Left forelimb (tissue), 1 donor: ENCODE results near the gene CTTNBP2NL.
"Not testable (repeated sequence)": the region's sequence is repeated elsewhere in the genome, so short reads cannot be mapped to it uniquely, and the experiment has no call there.

Experiments used
- DNase-seq: peaks from one replicate; pipeline ENCODE4 v3.0.0-alpha.2; 2018; ENCODE audit warnings: low spot score

Gene CTTNBP2NL

DNA sequence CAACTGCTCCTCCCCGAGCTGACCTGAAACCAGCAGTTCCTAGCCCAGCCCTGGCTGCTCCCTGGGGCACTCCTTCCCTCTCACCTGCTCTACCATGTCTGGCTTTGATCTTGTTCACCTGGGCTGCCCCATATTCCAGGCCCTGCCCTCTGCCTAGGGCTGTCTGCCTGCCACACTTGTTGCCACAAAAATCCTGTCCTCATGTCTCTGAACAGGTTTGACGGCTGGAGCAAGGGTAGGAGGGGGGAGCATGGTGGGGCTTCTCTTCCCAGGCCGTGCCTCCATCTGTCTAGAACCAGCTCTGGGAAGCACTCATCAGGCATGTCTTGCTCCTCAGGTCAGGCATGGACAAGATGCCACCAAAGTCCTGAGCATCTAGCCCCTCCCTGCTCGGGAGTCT lies 68.5 kb downstream of the CTTNBP2NL start:
- DNase-seq = no peak

- DNase-seq = no peak
These were observed 69.1 kb downstream of the CTTNBP2NL start for GRCh38 chr1:112465122-112465521.

DNA sequence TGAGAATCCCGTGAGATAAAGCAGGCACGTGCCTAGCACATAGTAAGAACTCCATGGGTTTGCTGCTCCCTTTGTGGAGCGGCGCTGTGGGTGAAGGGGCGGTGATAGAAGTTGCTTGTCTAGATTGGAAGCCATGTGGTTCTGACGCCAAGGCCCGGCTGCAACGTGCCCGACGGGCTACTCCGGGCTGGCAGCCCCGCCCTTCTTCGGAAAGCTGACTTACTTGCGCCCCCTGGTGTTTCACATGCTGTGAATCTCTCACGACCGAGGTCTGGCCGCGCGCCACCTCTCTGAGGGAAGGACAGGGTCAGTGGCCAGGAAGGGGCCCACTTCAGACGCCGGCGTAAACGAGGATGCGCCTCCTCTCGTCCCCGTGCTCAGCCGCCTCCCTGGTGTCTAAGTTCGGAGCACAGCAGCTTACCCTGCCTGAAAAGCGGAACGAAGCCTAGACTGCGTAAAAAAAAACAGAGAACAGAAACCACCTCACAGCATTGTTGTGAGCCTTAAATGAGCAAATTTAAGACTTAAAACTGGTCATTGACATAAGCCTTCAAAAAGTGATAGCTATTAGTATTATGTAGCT lies 70.2 kb downstream of the CTTNBP2NL start:
- DNase-seq = peak; percentile 93

GRCh38 chr1:112470324-112470723 lies 74.3 kb downstream of the CTTNBP2NL start:
- DNase-seq = not testable (repeated sequence)

GRCh38 chr1:112470966-112471365 lies 75.0 kb downstream of the CTTNBP2NL start:
- no peak for DNase-seq

DNA sequence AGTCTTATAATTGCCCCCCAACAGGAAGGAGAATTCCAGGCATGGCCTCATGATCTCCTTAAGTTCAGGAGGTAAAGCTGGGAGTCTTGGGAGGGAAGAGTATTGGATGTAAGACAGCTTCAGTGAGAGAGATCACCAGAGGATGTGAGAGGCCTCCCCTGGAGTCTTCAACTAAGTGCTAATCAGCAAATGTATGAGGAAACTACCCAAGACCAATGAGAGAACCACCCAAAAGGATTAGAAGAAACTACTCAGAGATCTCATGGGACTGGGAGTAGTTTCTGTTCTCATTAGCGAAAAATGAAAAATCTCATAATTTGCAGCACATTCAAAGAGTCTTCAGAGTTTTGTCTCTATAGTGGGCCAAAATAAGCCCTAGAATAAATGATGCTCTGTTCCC lies 76.1 kb downstream of the CTTNBP2NL start:
- DNase-seq = no peak

GRCh38 chr1:112477550-112477949 lies 81.5 kb downstream of the CTTNBP2NL start:
- DNase-seq = no peak

DNA sequence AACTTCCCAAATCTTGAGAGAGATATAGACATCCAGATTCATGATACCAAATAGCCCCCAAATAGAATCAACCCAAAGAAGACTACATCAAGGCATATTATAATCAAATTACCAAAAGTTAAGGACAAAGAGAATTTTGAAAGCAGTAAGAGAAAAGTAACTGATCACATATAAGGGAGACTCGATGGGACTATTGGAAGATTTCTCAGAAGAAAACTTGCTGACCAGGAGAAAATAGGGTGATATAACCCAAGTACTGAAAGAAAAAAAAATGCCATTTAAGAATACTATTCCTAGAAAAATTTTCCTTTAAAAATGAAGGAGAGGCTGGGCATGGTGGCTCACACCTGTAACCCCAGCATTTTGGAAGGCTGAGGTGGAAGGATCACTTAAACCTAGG lies 82.3 kb downstream of the CTTNBP2NL start:
- DNase-seq = no peak

DNA sequence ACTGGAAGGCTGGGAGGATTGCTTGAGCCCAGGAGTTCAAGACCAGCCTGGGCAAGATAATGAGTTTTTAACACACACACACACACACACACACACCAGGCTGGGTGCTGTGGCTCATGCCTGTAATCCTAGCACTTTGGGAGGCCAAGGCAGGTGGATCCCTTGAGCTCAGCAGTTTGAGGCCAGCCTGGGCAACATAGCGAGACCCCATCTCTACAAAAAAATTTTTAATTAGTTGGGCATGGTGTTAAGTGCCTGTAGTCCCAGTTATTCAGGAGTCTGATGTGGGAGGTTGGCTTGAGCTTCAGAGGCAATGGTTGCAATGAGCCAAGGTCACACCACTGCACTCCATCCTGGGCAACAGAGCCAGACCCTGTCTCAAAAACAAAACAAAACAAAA lies 90.0 kb downstream of the CTTNBP2NL start:
- not testable (repeated sequence) for DNase-seq

DNA sequence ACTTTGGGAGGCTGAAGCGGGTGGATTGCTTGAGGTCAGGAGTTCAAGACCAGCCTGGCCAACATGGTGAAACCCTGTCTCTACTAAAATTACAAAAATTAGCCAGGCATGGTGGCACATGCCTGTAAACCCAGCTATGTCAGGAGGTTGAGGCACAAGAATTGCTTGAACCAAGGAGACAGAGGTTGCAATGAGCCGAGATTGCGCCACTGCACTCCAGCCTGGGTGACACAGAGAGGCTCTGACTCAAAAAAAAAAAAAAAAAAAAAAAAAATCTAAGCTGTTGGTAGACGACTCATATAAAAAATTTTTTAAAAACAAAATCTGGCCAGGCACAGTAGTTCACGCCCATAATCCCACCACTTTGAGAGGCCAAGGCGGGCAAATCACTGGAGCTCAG lies 91.7 kb downstream of the CTTNBP2NL start:
- not testable (repeated sequence) for DNase-seq

GRCh38 chr1:112488141-112488540 lies 92.1 kb downstream of the CTTNBP2NL start:
- DNase-seq = no peak

DNA sequence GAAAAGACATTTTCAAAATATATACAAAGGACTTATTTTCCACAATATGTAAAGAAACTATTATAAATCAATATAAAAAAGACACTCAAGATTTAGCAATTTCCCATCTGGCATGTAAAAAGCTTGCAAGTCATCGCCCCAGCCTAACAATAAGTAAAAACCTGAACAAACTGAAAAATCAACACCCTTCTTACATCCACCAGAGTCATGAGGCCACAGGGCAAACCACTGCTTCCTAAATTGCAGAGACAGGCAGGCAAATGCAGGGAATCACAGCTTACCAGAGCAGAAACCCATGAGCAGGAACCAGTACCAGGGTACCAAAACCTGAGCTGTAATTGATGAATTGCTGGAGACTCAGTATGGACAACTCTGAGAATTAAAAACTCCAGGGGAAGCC lies 96.1 kb downstream of the CTTNBP2NL start:
- no peak for DNase-seq

GRCh38 chr1:112493351-112493750 lies 97.3 kb downstream of the CTTNBP2NL start:
- DNase-seq = no peak

DNA sequence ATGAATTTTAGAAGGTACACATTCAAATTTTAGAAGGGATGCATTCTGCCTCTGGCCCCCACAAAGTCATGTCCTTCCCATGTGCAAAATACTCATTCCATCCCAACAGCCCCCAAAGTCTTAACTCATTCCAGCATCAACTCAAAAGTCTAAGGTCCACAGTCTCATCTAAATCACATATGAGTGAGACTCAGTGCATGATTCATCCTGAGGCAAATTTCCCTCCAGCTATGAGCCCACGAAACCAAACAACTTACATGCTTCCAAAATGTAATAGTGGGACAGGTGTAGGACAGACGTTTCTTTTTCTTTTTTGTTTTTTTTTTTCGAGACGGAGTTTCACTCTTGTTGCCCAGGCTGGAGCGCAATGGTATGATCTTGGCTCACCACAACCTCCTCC lies 100.3 kb downstream of the CTTNBP2NL start:
- DNase-seq = no peak

GRCh38 chr1:112501810-112502641 lies 106.0 kb downstream of the CTTNBP2NL start:
- peak; percentile 87 for DNase-seq

GRCh38 chr1:112502826-112503225 lies 106.8 kb downstream of the CTTNBP2NL start:
- DNase-seq = no peak

- DNase-seq = no peak
These were observed 108.1 kb downstream of the CTTNBP2NL start for GRCh38 chr1:112504001-112504660.

DNA sequence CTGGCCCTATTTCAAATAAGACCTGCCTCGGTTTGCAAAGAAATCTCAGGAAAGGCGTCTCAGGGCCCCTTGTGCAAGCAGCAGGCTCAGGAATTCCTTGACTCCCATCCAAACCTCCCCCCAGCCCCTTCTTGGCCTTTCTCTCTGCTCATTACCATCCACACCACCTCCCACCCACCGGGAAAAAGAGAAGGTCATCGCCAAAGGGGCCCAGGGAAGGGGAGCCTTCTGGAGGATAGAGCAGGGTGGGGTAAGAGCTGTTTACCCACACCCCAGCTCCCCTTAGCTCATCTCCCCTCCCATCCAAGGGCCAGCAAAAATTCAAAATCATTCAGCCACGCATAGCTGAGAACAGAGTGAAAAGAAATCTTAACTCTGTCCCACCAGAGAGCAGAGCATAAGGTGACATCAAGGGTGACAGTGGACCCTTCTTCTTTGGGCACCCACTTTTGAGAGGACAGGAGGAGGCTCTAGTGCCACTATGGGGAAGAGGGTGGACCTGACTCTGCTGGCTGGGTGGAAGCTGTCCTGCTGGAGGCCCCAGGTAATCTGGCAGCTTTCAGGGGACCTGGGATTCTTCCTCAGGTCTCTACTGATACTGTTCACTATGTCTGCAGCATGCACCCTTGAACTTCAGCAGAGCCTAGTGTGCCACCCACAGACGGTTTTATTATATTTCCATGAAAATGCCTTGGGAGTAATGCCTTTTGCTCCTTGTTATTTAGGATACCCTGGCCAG lies 108.8 kb downstream of the CTTNBP2NL start:
- DNase-seq = no peak

DNA sequence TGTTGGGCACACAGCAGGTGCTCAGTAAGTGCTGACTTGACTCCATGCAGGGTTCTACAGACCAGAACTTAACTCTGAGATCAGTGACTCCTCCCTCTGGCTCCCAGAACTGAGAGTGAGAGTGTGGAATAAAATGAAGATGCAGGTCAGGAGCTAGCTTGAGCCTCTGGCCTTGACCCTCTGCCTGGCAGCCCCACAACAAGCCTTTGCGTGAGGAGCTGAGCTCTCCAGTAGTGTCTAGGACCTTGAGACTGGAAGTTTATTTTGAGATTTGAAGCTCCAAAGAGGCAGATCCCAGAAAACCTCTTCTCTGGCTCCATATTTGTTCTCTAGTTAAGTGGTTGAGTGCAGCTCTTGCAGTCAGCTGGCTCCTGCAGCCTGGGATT lies 109.4 kb downstream of the CTTNBP2NL start:
- no peak for DNase-seq

DNA sequence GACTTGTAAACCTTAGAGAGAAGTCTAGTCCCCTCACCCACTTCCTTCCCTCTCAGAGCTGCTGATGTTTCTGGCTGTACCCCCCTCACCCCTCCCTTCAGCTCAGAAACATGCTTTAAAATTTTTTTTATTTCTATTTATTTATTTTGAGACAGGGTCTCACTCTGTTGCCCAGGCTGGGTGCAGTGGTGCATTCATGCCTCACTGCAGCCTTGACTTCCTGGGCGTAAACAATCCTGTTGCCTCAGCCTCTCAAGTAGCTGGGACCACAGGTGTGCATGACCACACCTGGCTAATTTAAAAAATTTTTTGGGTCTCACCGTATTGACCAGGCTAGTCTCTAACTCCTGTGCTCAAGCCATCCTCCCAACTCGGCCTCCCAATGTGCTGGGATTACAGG lies 109.9 kb downstream of the CTTNBP2NL start:
- DNase-seq = no peak

- no peak for DNase-seq
These were observed 110.3 kb downstream of the CTTNBP2NL start for GRCh38 chr1:112506306-112506705.

GRCh38 chr1:112506731-112507130 lies 110.7 kb downstream of the CTTNBP2NL start:
- DNase-seq = no peak
